ENCODE results near the gene GLCE. TPM values are rescaled to one million over a fixed set of nuclear protein-coding genes. Genes with fewer than 3 reads are reported as not detected.

Gene GLCE
- total RNA-seq, 2 donors from 2014 or later = 6.6 to 9.3 TPM

DNA sequence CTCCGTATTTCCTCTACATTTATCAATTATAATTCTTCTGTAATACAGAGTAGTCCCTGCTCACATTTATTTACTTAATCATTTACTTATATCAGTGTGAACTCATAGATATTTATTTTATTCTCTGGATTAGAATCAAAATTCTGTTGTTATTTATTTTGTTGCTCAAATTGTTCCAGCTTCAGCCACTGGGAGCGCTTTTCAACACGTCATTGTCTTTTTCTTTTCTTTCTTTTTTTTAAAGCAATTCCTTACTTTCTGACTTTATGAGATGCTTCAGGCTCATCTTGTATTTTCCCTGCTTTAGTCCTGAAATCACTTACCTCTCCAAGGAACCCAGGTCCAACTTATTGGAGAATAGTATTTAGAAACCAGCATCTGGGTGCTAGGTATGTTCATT, 53.4 kb downstream of the GLCE start:
- TF ChIP-seq POLR2A (IDR thresholded peaks at IDR 0.05) = no peak
- TF ChIP-seq, protein P1, sequence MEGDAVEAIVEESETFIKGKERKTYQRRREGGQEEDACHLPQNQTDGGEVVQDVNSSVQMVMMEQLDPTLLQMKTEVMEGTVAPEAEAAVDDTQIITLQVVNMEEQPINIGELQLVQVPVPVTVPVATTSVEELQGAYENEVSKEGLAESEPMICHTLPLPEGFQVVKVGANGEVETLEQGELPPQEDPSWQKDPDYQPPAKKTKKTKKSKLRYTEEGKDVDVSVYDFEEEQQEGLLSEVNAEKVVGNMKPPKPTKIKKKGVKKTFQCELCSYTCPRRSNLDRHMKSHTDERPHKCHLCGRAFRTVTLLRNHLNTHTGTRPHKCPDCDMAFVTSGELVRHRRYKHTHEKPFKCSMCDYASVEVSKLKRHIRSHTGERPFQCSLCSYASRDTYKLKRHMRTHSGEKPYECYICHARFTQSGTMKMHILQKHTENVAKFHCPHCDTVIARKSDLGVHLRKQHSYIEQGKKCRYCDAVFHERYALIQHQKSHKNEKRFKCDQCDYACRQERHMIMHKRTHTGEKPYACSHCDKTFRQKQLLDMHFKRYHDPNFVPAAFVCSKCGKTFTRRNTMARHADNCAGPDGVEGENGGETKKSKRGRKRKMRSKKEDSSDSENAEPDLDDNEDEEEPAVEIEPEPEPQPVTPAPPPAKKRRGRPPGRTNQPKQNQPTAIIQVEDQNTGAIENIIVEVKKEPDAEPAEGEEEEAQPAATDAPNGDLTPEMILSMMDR (IDR thresholded peaks at IDR 0.05) = no peak
- Histone ChIP-seq H3K27ac (no peak overlapping the region), H3K9me3 (no peaks in the 10 kb centered on the region), H3K27me3 (no peaks in the 10 kb centered on the region), H3K36me3 (replicated peaks in 1 of 2; ENCODE audit: insufficient read depth in 1 of 2, low read depth in 2 of 2) (no peaks in the 10 kb centered on the region), H3K4me1 (no peaks in the 10 kb centered on the region), H3K4me3 (no peak overlapping the region)
- intact Hi-C loops (cut with DNase I) = no loop called here
- DNase-seq (no peak), ATAC-seq (no peak)
- WGBS, 2 donors = 60% methylated on average over 3 of the region's 3 CpGs

- Histone ChIP-seq H3K4me3 (no peak overlapping the region), H3K27me3 (no peaks in the 10 kb centered on the region), H3K9me3 (no peaks in the 10 kb centered on the region), H3K27ac (no peak overlapping the region), H3K4me1 (no peaks in the 10 kb centered on the region), H3K36me3 (replicated peaks in 1 of 2; ENCODE audit: insufficient read depth in 1 of 2, low read depth in 2 of 2) (no peaks in the 10 kb centered on the region)
- intact Hi-C loops (cut with DNase I) = no loop called here
- 67 to 73% methylated on average over 2 of the region's 2 CpGs for WGBS, 2 donors
- TF ChIP-seq POLR2A (IDR thresholded peaks at IDR 0.05) = no peak
- TF ChIP-seq, protein P1 (IDR thresholded peaks at IDR 0.05) = no peak
- ATAC-seq (no peak), DNase-seq (no peak)
These were observed 55.0 kb downstream of the GLCE start for GRCh38 chr15:69215314-69216035.

DNA sequence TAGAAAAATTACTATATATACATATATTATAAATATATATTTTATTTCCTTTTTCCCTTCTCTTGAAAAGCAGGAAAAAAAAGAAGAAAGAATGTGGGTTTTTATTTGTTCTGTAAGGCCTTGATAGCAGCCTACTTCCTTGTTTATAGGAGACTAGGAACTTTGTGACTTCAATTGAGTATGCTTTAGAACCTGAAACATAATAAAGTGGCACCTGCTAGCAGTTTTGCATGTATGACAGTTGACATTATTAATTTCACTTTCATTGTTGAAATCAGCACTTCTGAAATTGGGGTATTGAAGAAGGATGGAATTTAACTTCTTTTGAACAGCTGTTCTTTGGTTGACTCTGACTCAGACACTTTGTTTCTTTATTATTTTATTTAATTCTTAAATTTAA, 56.9 kb downstream of the GLCE start:
- Histone ChIP-seq H3K36me3 (replicated peaks in 1 of 2; ENCODE audit: insufficient read depth in 1 of 2, low read depth in 2 of 2) (no peaks in the 10 kb centered on the region), H3K27me3 (no peaks in the 10 kb centered on the region), H3K9me3 (no peaks in the 10 kb centered on the region), H3K4me1 (no peaks in the 10 kb centered on the region), H3K4me3 (no peak overlapping the region), H3K27ac (peak overlapping the region in 1 of 4 donors; percentile 25)
- intact Hi-C loops (cut with DNase I) = no loop called here
- no peak for ATAC-seq
- DNase-seq = no peak
- TF ChIP-seq POLR2A (IDR thresholded peaks at IDR 0.05) = no peak
- TF ChIP-seq, protein P1 (IDR thresholded peaks at IDR 0.05) = no peak

DNA sequence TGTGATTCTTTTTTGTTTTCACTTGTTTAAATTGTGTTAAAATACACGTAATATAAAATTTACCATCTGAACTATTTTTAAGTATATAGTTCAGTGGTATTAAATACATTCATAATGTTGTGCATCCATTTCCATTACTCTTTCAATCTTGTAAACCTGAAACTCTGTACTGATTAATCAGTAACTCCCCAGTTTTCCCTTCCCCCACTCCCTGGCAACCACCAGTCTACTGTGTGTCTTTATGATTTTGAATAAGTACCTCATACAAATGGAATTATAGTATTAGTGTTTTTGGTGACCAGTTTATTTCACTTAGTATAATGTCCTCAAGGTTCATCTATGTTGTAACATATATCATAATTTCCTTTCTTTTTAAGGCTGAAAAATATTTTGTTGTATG, 59.3 kb downstream of the GLCE start:
- intact Hi-C loops (cut with DNase I) = no loop called here
- WGBS, 2 donors = 92 to 93% methylated on average over 1 of the region's 1 CpG
- Histone ChIP-seq H3K4me1 (peaks cover 5% of the 10 kb centered on the region), H3K36me3 (replicated peaks in 1 of 2; ENCODE audit: insufficient read depth in 1 of 2, low read depth in 2 of 2) (no peaks in the 10 kb centered on the region), H3K27me3 (no peaks in the 10 kb centered on the region), H3K9me3 (no peaks in the 10 kb centered on the region), H3K27ac (no peak overlapping the region), H3K4me3 (no peak overlapping the region)
- TF ChIP-seq, protein P1 (IDR thresholded peaks at IDR 0.05) = no peak
- TF ChIP-seq POLR2A (IDR thresholded peaks at IDR 0.05) = no peak
- ATAC-seq (no peak), DNase-seq (no peak)

DNA sequence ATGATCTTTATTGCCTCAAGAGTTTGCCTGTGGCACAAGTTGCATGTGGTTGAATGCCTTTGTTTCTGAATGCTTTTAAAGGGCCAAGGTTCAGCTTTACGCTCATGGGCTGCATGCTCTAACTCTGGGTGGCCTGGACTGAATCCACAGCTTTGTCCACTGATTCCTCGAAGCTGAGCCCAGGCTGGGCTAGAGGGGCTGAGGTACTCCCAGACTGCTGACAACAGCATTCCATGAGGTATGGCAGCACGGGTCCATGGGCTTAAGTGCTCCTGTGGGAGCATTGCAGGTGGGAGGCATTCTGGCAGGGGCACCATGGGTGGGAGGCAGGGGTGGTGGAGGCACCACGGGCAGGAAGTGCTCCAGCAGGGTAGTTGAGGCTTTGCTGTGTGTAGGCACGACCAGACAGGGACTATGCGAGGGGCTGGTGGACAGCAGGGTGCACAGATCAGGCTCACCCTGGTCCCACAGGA, 61.6 kb downstream of the GLCE start:
- intact Hi-C loops (cut with DNase I) = no loop called here
- DNase-seq (no peak), ATAC-seq (no peak)
- 87 to 96% methylated on average over 4 to 6 of the region's 6 CpGs for WGBS, 2 donors
- Histone ChIP-seq H3K9me3 (no peaks in the 10 kb centered on the region), H3K4me1 (peaks cover 8% of the 10 kb centered on the region), H3K27ac (no peak overlapping the region), H3K36me3 (replicated peaks in 1 of 2; ENCODE audit: insufficient read depth in 1 of 2, low read depth in 2 of 2) (no peaks in the 10 kb centered on the region), H3K27me3 (no peaks in the 10 kb centered on the region), H3K4me3 (no peak overlapping the region)
- TF ChIP-seq POLR2A (IDR thresholded peaks at IDR 0.05) = no peak
- TF ChIP-seq, protein P1 (IDR thresholded peaks at IDR 0.05) = no peak
